ENCODE results near the gene TMEM63C. TPM values are rescaled to one million over a fixed set of nuclear protein-coding genes. Genes with fewer than 3 reads are reported as not detected.

TMEM63C gene
- total RNA-seq, 2 experiments from 2014 or later = 3.3 to 3.6 TPM

DNA sequence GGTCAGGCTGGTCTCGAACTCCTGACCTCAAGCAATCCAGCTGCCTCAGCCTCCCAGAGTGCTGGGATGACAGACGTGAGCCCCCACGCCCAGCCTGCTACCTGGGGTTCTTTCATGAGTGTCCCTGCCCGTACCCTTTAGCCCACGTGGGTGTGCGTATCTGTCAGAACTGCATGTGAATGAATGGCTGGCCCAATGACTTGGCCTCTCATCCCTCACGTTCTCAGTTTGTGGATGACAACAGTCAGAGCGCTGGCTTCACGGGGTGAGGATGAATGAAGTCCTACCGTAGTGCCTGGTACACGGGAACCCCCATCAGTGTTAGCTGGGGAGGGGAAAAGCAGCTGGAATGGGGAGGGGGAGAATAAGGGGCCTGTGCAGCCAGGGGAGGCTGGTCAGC lies 23.9 kb upstream of the TMEM63C start:
- TF ChIP-seq, protein P1, sequence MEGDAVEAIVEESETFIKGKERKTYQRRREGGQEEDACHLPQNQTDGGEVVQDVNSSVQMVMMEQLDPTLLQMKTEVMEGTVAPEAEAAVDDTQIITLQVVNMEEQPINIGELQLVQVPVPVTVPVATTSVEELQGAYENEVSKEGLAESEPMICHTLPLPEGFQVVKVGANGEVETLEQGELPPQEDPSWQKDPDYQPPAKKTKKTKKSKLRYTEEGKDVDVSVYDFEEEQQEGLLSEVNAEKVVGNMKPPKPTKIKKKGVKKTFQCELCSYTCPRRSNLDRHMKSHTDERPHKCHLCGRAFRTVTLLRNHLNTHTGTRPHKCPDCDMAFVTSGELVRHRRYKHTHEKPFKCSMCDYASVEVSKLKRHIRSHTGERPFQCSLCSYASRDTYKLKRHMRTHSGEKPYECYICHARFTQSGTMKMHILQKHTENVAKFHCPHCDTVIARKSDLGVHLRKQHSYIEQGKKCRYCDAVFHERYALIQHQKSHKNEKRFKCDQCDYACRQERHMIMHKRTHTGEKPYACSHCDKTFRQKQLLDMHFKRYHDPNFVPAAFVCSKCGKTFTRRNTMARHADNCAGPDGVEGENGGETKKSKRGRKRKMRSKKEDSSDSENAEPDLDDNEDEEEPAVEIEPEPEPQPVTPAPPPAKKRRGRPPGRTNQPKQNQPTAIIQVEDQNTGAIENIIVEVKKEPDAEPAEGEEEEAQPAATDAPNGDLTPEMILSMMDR (IDR thresholded peaks at IDR 0.05) = no peak
- peaks cover 37% of the 10 kb centered on the region for H3K27me3 Mint-ChIP-seq
- DNase-seq (no peak), ATAC-seq (no peak)
- no peaks in the 10 kb centered on the region for H3K36me3 Mint-ChIP-seq (ENCODE audit: low read depth)
- ChIA-PET POLR2A (no interaction called here), CTCF (interaction anchor here (0.8 kb wide), 1 partner anchor 9 kb away, joined by 3 read pairs; no protein-coding TSS in a partner anchor)
- no peaks in the 10 kb centered on the region for H3K4me1 Mint-ChIP-seq (ENCODE audit: low read depth)
- intact Hi-C loops (cut with micrococcal nuclease) = loop anchor here (10.0 kb wide), 1 partner anchor 57 kb away; no protein-coding TSS in a partner anchor
- H3K27ac Mint-ChIP-seq = no peak overlapping the region
- H3K9me3 Mint-ChIP-seq = no peaks in the 10 kb centered on the region
- no peak overlapping the region for H3K4me3 Mint-ChIP-seq

GRCh38 chr14:77158175-77158881 lies 23.3 kb upstream of the TMEM63C start:
- CTCF ChIA-PET = no interaction called here
- Mint-ChIP-seq H3K36me3 (ENCODE audit: low read depth) (no peaks in the 10 kb centered on the region), H3K27me3 (peaks cover 34% of the 10 kb centered on the region), H3K27ac (no peak overlapping the region), H3K9me3 (no peaks in the 10 kb centered on the region), H3K4me1 (ENCODE audit: low read depth) (no peaks in the 10 kb centered on the region), H3K4me3 (no peak overlapping the region)
- DNase-seq (no peak), ATAC-seq (no peak)
- POLR2A ChIA-PET = no interaction called here
- intact Hi-C loops (cut with micrococcal nuclease) = loop anchor here (10.0 kb wide), 1 partner anchor 56 kb away; no protein-coding TSS in a partner anchor
- TF ChIP-seq, protein P1 (IDR thresholded peaks at IDR 0.05) = no peak

- no peak overlapping the region for H3K27ac Mint-ChIP-seq
- H3K4me3 Mint-ChIP-seq = no peak overlapping the region
- ATAC-seq (no peak), DNase-seq (no peak)
- POLR2A ChIA-PET = no interaction called here
- intact Hi-C loops (cut with micrococcal nuclease) = loop anchor here (10.0 kb wide), 1 partner anchor 56 kb away; no protein-coding TSS in a partner anchor
- H3K4me1 Mint-ChIP-seq (ENCODE audit: low read depth) = no peaks in the 10 kb centered on the region
- TF ChIP-seq, protein P1 (IDR thresholded peaks at IDR 0.05) = no peak
- CTCF ChIA-PET = no interaction called here
- H3K9me3 Mint-ChIP-seq = no peaks in the 10 kb centered on the region
- peaks cover 34% of the 10 kb centered on the region for H3K27me3 Mint-ChIP-seq
- H3K36me3 Mint-ChIP-seq (ENCODE audit: low read depth) = no peaks in the 10 kb centered on the region
Measured at GRCh38 chr14:77158882-77159255, 22.7 kb upstream of the TMEM63C start.

GRCh38 chr14:77161011-77161410 lies 20.6 kb upstream of the TMEM63C start:
- Mint-ChIP-seq H3K27ac (no peak overlapping the region), H3K4me3 (no peak overlapping the region), H3K4me1 (ENCODE audit: low read depth) (no peaks in the 10 kb centered on the region), H3K27me3 (peaks cover 26% of the 10 kb centered on the region), H3K36me3 (ENCODE audit: low read depth) (no peaks in the 10 kb centered on the region), H3K9me3 (no peaks in the 10 kb centered on the region)
- intact Hi-C loops (cut with micrococcal nuclease) = no loop called here
- ATAC-seq (no peak), DNase-seq (no peak)
- ChIA-PET POLR2A (no interaction called here), CTCF (interaction anchor here (1.4 to 1.6 kb wide), 2 partner anchors 10 to 285 kb away, joined by 4 to 6 read pairs; no protein-coding TSS in a partner anchor)
- TF ChIP-seq, protein P1 (IDR thresholded peaks at IDR 0.05) = no peak

DNA sequence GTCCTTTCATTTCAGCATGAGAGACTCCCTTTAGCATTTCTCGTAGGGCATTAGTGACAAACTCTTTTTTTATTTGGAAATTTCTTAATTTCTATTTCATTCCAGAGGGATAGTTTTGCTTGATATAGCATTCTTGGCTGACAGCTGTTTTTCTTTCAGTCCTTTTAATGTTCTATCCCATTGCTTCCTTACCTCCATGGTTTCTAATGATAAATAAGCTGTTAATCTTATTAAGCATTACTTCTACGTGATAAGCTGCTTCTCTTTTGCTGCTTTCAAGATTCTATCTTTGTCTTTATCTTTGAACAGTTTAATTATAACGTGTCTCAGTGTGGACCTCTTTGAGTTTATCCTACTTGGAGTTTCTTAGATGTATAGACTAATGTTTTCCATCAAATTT lies 11.6 kb upstream of the TMEM63C start:
- ATAC-seq (no peak), DNase-seq (no peak)
- H3K4me1 Mint-ChIP-seq (ENCODE audit: low read depth) = no peaks in the 10 kb centered on the region
- POLR2A ChIA-PET = no interaction called here
- TF ChIP-seq, protein P1 (IDR thresholded peaks at IDR 0.05) = no peak
- H3K27me3 Mint-ChIP-seq = peaks cover 5% of the 10 kb centered on the region
- CTCF ChIA-PET = no interaction called here
- H3K4me3 Mint-ChIP-seq = no peak overlapping the region
- H3K9me3 Mint-ChIP-seq = peaks cover 13% of the 10 kb centered on the region
- no peaks in the 10 kb centered on the region for H3K36me3 Mint-ChIP-seq (ENCODE audit: low read depth)
- intact Hi-C loops (cut with micrococcal nuclease) = no loop called here
- H3K27ac Mint-ChIP-seq = no peak overlapping the region

Measured in activated CD8-positive, alpha-beta T cell treated with anti-CD3 and anti-CD28 coated beads for 36 hours (primary cell).